ENCODE data around the gene MACROD2. TPM values are rescaled to one million over a fixed set of nuclear protein-coding genes. Genes with fewer than 3 reads are reported as not detected.
A peak's percentile ranks its signal among the peaks of the same experiment; 100 is the strongest.
"Not testable (repeated sequence)": the region's sequence is repeated elsewhere in the genome, so short reads cannot be mapped to it uniquely, and the experiment has no call there.

MACROD2 gene
- polyA plus RNA-seq, 1 donor (not counting 4 experiments of a cell fraction or from before 2014, with no cell fraction given), result 0.71 TPM

DNA sequence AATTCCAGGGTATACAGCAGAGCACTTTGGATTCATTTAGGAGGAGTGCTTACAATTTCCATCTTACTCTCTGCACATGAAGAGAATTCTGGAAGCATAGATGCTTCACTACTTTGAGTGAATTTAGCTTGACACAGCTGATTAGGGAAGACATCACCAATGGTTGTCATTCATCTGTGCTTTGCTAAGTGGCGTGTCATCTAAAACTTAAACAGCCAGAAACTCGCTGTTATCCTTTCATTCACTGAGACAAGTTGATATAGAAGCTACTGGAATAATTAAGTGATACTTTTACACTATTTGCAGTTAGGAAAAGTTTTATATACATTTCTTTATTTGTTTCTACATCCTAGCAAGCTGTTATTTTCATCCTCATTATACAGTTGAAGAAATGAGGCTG, 977.4 kb downstream of the MACROD2 start:
- no peak for FAIRE-seq
- H4K20me1 ChIP-seq (ENCODE audit: control insufficient read depth, extremely low read depth, insufficient read depth, low read length), result no peaks in the 10 kb centered on the region
- H3K36me3 ChIP-seq (ENCODE audit: control insufficient read depth in 2 of 2, extremely low read depth in 1 of 2, insufficient read depth in 2 of 2, low read length in 2 of 2), result no peaks in the 10 kb centered on the region
- no peak for TF ChIP-seq EZH2 (IDR thresholded peaks at IDR 0.05; ENCODE audit: low read length)
- TF ChIP-seq, protein P1, sequence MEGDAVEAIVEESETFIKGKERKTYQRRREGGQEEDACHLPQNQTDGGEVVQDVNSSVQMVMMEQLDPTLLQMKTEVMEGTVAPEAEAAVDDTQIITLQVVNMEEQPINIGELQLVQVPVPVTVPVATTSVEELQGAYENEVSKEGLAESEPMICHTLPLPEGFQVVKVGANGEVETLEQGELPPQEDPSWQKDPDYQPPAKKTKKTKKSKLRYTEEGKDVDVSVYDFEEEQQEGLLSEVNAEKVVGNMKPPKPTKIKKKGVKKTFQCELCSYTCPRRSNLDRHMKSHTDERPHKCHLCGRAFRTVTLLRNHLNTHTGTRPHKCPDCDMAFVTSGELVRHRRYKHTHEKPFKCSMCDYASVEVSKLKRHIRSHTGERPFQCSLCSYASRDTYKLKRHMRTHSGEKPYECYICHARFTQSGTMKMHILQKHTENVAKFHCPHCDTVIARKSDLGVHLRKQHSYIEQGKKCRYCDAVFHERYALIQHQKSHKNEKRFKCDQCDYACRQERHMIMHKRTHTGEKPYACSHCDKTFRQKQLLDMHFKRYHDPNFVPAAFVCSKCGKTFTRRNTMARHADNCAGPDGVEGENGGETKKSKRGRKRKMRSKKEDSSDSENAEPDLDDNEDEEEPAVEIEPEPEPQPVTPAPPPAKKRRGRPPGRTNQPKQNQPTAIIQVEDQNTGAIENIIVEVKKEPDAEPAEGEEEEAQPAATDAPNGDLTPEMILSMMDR (optimal IDR thresholded peaks at IDR 0.05 in 1 of 3, IDR thresholded peaks at IDR 0.05 in 1 of 3, conservative IDR thresholded peaks at IDR 0.05 in 1 of 3; ENCODE audit: extremely low read depth in 1 of 3, insufficient read depth in 2 of 3, low read length in 3 of 3), result no peak
- no peak overlapping the region for H3K4me3 ChIP-seq (ENCODE audit: control insufficient read depth in 2 of 3, extremely low read depth in 1 of 3, insufficient read depth in 2 of 3, low read depth in 1 of 3, low read length in 3 of 3)
- no peaks in the 10 kb centered on the region for H3K9me1 ChIP-seq (ENCODE audit: control insufficient read depth, extremely low read depth, insufficient read depth, low read length)
- no peak overlapping the region for H3K9ac ChIP-seq (ENCODE audit: control insufficient read depth, extremely low read depth, insufficient read depth, low read length)
- no peaks in the 10 kb centered on the region for H3K9me3 ChIP-seq (ENCODE audit: control insufficient read depth, low read depth, low read length)
- no peak overlapping the region for H3K27ac ChIP-seq (ENCODE audit: control insufficient read depth, insufficient read depth, low read length)
- dilution Hi-C loops (cut with MboI; ENCODE audit: extremely low pct_ligation_motif_present, low sequenced_read_pairs), result no loop called here
- H3K79me2 ChIP-seq (ENCODE audit: control insufficient read depth, insufficient read depth, low read length), result no peaks in the 10 kb centered on the region
- DNase-seq (ENCODE audit: low read depth, low spot score), result no peak
- no peaks in the 10 kb centered on the region for H3K4me1 ChIP-seq (ENCODE audit: control insufficient read depth, extremely low read depth, insufficient read depth, low read length)
- H3K27me3 ChIP-seq (ENCODE audit: control insufficient read depth, extremely low read depth, insufficient read depth, low read length), result no peaks in the 10 kb centered on the region
- no peak overlapping the region for H2AFZ ChIP-seq (ENCODE audit: control insufficient read depth, low read length)
- H3K4me2 ChIP-seq (ENCODE audit: control insufficient read depth, extremely low read depth, insufficient read depth, low read depth, low read length), result no peak overlapping the region

- Histone ChIP-seq H3K36me3 (ENCODE audit: control insufficient read depth in 2 of 2, extremely low read depth in 1 of 2, insufficient read depth in 2 of 2, low read length in 2 of 2) (no peaks in the 10 kb centered on the region), H3K4me2 (ENCODE audit: control insufficient read depth, extremely low read depth, insufficient read depth, low read depth, low read length) (no peak overlapping the region), H3K9me1 (ENCODE audit: control insufficient read depth, extremely low read depth, insufficient read depth, low read length) (no peaks in the 10 kb centered on the region), H3K79me2 (ENCODE audit: control insufficient read depth, insufficient read depth, low read length) (no peaks in the 10 kb centered on the region), H2AFZ (ENCODE audit: control insufficient read depth, low read length) (no peak overlapping the region), H3K27ac (ENCODE audit: control insufficient read depth, insufficient read depth, low read length) (no peak overlapping the region), H4K20me1 (ENCODE audit: control insufficient read depth, extremely low read depth, insufficient read depth, low read length) (no peaks in the 10 kb centered on the region), H3K9me3 (ENCODE audit: control insufficient read depth, low read depth, low read length) (peaks cover 4% of the 10 kb centered on the region), H3K9ac (ENCODE audit: control insufficient read depth, extremely low read depth, insufficient read depth, low read length) (no peak overlapping the region), H3K4me3 (ENCODE audit: control insufficient read depth in 2 of 3, extremely low read depth in 1 of 3, insufficient read depth in 2 of 3, low read depth in 1 of 3, low read length in 3 of 3) (no peak overlapping the region), H3K4me1 (ENCODE audit: control insufficient read depth, extremely low read depth, insufficient read depth, low read length) (no peaks in the 10 kb centered on the region), H3K27me3 (ENCODE audit: control insufficient read depth, extremely low read depth, insufficient read depth, low read length) (no peaks in the 10 kb centered on the region)
- TF ChIP-seq, protein P1 (optimal IDR thresholded peaks at IDR 0.05 in 1 of 3, IDR thresholded peaks at IDR 0.05 in 1 of 3, conservative IDR thresholded peaks at IDR 0.05 in 1 of 3; ENCODE audit: extremely low read depth in 1 of 3, insufficient read depth in 2 of 3, low read length in 3 of 3), result no peak
- TF ChIP-seq EZH2 (IDR thresholded peaks at IDR 0.05; ENCODE audit: low read length), result no peak
- dilution Hi-C loops (cut with MboI; ENCODE audit: extremely low pct_ligation_motif_present, low sequenced_read_pairs), result no loop called here
- DNase-seq (ENCODE audit: low read depth, low spot score) (no peak), FAIRE-seq (peak; percentile 34)
These were observed 984.2 kb downstream of the MACROD2 start for GRCh38 chr20:14979453-14979986.

- H3K4me3 ChIP-seq (ENCODE audit: control insufficient read depth in 2 of 3, extremely low read depth in 1 of 3, insufficient read depth in 2 of 3, low read depth in 1 of 3, low read length in 3 of 3); H3K9ac ChIP-seq (ENCODE audit: control insufficient read depth, extremely low read depth, insufficient read depth, low read length); H3K9me3 ChIP-seq (ENCODE audit: control insufficient read depth, low read depth, low read length); dilution Hi-C loops (cut with MboI; ENCODE audit: extremely low pct_ligation_motif_present, low sequenced_read_pairs); H4K20me1 ChIP-seq (ENCODE audit: control insufficient read depth, extremely low read depth, insufficient read depth, low read length); H3K4me2 ChIP-seq (ENCODE audit: control insufficient read depth, extremely low read depth, insufficient read depth, low read depth, low read length); H3K27me3 ChIP-seq (ENCODE audit: control insufficient read depth, extremely low read depth, insufficient read depth, low read length); H2AFZ ChIP-seq (ENCODE audit: control insufficient read depth, low read length); H3K36me3 ChIP-seq (ENCODE audit: control insufficient read depth in 2 of 2, extremely low read depth in 1 of 2, insufficient read depth in 2 of 2, low read length in 2 of 2); H3K9me1 ChIP-seq (ENCODE audit: control insufficient read depth, extremely low read depth, insufficient read depth, low read length); H3K4me1 ChIP-seq (ENCODE audit: control insufficient read depth, extremely low read depth, insufficient read depth, low read length); DNase-seq (ENCODE audit: low read depth, low spot score); FAIRE-seq; H3K79me2 ChIP-seq (ENCODE audit: control insufficient read depth, insufficient read depth, low read length); H3K27ac ChIP-seq (ENCODE audit: control insufficient read depth, insufficient read depth, low read length): not testable (repeated sequence)
These were observed 986.2 kb downstream of the MACROD2 start for GRCh38 chr20:14981486-14981885.

- dilution Hi-C loops (cut with MboI; ENCODE audit: extremely low pct_ligation_motif_present, low sequenced_read_pairs); H4K20me1 ChIP-seq (ENCODE audit: control insufficient read depth, extremely low read depth, insufficient read depth, low read length); H3K36me3 ChIP-seq (ENCODE audit: control insufficient read depth in 2 of 2, extremely low read depth in 1 of 2, insufficient read depth in 2 of 2, low read length in 2 of 2); H3K27ac ChIP-seq (ENCODE audit: control insufficient read depth, insufficient read depth, low read length); H3K27me3 ChIP-seq (ENCODE audit: control insufficient read depth, extremely low read depth, insufficient read depth, low read length); H3K9me1 ChIP-seq (ENCODE audit: control insufficient read depth, extremely low read depth, insufficient read depth, low read length); FAIRE-seq; H3K4me3 ChIP-seq (ENCODE audit: control insufficient read depth in 2 of 3, extremely low read depth in 1 of 3, insufficient read depth in 2 of 3, low read depth in 1 of 3, low read length in 3 of 3); H2AFZ ChIP-seq (ENCODE audit: control insufficient read depth, low read length); H3K4me2 ChIP-seq (ENCODE audit: control insufficient read depth, extremely low read depth, insufficient read depth, low read depth, low read length); H3K9ac ChIP-seq (ENCODE audit: control insufficient read depth, extremely low read depth, insufficient read depth, low read length); DNase-seq (ENCODE audit: low read depth, low spot score); H3K4me1 ChIP-seq (ENCODE audit: control insufficient read depth, extremely low read depth, insufficient read depth, low read length); H3K79me2 ChIP-seq (ENCODE audit: control insufficient read depth, insufficient read depth, low read length); H3K9me3 ChIP-seq (ENCODE audit: control insufficient read depth, low read depth, low read length): not testable (repeated sequence)
These were observed 987.0 kb downstream of the MACROD2 start for GRCh38 chr20:14982324-14982723.
